ENCODE measurements around the gene CHD6.

CHD6 gene

DNA sequence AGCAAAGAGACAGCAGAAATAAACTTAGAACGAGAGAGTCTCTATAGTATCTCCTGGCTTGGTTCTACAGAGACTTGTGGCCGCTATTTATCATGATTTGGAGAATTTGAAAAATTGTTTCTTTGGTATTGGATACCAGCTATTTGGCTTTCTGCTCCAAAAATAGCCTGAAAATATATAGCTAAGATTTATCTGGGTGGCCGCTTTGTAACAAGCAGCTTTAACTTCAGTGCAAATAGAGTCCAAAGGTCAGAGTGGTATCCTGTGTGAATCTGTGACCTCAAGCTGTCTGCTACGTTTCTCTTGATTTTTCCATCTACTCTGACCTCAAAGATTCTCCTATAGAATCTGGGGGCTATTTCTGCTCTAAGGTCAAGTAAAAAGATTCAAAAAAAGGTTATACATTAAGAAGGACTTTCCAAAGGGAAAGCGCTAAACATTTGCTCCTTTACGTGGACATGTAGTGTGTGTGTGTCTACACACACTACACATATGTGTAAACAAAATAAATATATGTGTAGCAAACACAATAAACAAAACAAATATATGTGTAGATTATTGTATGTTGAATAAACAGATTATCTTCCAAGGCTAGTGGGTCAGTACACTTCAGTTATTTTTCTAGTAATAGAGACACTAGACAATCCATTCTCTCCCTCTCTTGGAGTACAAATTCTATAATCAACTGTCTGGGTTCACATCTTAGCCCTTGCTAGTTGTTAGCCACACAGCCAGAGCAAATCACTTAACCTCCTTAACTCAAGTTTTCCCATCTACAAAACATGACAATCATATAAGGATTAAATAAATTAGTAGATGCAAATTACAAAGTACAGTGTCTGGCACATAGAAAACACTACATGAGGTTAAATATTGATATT, 40.8 kb downstream of the CHD6 start:
- DNase-seq, result no peak

DNA sequence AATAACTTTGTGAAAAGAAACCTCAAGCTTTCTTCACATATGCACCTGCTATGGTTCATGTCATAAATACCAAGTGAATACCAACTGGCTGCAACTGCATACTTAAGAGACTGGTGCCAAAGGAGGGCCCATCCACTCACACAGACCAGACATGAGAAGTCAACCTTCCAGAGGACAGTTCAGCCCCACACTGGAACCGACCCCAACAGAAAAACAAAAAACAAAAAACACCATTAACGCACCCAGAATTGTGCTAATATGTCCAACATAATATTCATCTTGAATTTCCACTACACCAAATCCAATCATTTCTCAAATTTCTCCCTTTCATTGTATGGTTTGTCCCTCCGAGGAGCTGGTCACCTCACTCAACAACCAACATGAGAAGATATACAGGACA, 42.8 kb downstream of the CHD6 start:
- no peak for DNase-seq

DNA sequence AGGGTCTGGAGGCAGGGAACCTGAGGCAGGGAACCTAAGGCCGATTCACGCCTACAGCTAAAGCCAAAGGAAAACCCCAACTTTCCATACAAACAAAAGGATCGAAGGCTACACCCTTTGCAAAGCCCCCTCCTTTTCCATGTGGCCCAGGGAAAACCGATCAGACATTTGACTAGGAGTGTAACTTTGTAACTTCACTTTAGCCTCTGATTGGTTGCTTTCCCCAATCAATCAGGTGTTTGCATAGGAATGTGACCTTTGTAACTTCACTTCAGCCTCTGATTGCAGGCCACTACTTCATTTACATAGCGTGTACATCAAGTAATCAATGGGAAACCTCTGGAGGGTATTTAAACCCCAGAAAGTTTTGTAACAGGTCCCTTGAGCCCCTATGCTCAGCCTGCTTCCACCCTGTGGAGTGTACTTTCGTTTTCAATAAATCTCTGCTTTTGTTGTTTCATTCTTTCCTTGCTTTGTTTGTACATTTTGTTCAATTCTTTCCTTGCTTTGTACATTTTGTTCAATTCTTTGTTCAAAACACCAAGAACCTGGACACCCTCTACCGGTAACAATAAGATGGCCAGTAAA, 43.3 kb downstream of the CHD6 start:
- DNase-seq, result no peak

DNA sequence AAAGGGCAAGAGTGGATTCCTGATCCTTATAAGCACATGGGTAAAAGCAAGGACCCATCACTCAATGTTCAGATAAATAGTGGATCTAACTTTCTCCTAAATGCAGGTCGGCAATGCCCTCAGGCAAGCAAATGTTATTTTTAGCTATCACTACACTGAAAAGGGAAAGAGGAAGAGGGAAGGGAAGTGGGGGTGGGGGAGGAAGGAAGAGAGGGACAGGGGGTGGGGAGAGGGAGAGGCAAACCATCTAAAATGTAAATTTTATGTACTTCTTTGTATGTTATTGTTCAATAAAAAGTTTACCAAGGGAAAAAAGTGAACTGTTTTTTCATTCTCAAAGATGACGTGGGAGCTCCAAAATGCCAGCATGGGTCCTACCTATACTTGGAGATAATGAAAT, 44.2 kb downstream of the CHD6 start:
- DNase-seq, result no peak

- no peak for DNase-seq
Measured at GRCh38 chr20:41572010-41572572, 46.1 kb downstream of the CHD6 start.

DNA sequence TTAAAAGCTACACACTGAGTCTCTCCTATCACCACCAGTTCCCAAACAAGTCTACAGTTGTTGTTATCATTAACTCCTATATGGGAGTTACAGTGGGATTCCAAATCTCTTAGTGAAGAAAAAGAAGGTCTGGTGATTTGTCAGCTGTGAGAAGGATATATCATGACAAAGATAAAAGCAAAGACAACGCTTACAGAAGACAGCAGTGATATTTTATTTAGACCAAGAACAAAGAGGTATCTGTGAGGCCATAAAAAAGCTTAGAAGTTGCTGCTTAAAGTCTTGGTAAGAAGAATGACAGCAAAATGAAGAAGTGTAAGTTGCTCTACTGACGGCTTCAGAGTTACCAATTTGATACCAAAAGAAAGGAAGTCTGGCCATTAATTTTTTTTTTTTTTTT, 47.2 kb downstream of the CHD6 start:
- DNase-seq, result no peak

DNA sequence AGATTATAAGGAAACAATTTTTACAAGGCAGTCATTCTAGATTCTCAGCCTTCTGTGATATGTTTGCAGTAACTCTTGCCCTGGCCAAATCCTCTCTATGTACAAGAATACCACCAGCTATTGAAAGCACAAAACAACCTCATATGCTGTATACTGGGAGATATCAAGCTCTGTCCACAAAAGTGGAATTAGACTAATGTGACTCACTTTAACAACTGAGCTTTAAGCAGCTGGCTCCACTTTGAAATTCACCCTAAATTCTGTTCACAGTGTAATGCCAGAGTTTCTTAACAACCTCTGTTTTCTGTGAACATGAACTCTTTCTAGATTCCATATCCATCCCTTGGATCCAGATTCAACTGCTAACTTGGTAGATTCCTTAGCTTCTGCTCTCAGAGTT, 47.6 kb downstream of the CHD6 start:
- no peak for DNase-seq

DNA sequence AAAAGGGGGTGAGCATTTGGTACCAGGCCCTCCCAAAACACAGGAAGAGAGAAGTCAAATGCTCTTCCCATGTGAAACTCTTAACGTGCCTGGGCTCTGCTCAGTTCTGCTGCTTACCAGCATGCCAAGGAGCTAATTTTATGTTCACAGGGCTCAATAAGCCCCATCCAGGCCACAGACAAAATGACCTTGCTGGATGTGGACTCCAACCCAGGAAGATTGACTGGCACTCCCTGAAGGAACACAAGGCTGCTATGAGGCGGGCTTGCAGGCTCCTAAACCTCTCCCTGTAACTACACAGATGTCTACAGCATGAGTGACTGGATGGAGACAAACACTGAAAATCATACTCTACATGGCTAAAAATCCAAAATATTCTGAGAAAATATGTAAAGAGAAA, 50.6 kb downstream of the CHD6 start:
- no peak for DNase-seq

DNA sequence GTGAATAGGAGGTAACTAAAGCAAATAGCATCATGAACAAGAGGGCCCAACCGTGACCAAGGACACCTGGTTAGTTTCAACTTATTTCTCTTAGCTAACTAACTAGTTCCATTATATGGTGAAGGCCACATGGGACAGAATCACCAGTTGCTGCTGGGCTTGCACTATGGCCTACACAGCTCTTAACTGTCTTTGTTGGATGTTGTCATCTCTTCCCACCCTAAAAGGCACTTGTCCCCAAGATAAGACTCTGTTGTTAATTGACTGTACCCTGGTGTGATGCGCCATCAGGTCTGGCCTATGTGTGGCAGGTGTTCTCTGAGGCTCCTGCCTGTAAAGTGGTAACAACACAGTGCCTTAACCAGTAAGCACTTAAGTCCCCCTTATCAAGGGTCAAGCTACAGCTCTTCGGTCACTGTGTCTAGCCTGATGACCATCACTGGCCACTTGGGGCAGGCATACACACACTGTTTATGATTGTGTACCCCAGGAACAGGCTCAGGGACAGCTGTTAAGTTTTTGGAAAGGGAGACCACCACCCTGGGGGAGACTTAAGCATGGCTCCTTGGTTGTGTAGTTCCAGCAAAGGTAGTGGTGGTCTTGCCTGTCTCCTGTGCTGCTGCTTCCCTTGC, 51.2 kb downstream of the CHD6 start:
- DNase-seq, result no peak

GRCh38 chr20:41563087-41563486, 55.1 kb downstream of the CHD6 start:
- DNase-seq, result no peak

DNA sequence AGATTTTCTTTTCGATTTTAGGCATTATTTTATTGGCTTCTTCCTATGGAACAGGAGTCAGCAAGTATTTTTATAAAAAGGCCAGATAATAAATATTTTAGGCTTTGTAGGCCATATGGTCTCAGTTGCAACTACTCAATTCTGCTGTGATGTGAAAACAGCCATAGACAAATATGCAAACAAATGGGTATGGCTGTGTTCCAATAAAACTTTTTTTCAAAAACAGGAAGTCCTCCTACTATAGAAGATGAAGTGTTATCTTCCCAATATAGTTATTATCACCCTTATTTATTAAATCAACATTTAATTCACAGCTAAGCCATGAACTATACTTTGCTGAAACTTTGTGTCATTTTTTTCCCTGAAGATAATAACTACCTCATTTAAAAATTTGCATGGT, 57.2 kb downstream of the CHD6 start:
- no peak for DNase-seq

DNA sequence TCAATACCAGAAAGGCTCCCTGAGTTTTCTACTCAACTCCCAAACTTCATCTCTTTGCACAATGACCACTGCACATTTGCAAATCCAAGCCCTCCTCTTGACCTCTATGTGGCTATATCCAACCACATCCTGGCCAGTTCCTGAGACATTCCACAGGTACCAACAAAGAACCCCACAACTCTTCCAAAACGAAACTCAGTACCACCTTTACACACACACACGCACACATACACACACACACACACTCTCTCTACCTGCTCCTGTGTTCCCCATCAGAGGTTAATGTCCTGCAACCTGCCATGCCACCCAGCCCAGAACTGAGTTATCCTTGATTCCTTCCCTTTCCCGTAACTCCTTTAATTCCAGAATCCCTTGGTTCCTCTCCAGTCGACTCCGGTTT, 58.5 kb downstream of the CHD6 start:
- DNase-seq, result no peak

DNA sequence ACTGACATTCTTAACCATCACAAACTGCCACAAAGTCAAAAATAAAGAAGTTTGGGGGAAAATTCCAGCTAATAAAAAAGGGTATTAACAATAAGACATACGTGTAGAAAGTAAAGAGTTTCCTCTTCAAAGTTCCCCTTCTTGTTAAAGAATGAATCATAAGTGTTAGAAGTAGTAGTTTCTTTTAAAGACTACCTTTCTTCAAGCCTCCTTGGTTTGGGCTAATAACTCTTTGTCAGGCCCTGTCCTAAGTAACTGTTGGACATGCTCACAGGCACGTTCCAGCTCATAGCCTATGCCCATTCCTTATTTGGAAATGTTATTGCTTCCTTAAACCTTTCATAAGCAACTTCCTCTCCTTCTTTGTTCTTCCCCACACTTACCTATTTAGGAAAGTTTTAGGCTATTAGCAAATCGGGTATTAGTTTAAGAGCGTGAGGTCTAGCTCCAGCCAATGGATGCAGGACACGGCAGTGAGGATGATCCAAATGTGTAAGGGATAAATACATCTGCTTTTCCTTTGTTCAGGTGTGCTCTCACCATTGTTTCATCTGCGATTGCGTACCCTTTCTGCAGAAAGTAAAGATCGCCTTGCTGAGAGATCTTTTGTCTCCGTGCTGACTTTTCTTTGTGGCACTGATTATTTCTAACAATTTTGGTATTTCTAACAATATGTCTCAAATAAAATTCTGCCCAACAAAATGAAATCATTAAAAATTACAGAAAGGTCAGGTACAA, 64.9 kb downstream of the CHD6 start:
- no peak for DNase-seq

DNA sequence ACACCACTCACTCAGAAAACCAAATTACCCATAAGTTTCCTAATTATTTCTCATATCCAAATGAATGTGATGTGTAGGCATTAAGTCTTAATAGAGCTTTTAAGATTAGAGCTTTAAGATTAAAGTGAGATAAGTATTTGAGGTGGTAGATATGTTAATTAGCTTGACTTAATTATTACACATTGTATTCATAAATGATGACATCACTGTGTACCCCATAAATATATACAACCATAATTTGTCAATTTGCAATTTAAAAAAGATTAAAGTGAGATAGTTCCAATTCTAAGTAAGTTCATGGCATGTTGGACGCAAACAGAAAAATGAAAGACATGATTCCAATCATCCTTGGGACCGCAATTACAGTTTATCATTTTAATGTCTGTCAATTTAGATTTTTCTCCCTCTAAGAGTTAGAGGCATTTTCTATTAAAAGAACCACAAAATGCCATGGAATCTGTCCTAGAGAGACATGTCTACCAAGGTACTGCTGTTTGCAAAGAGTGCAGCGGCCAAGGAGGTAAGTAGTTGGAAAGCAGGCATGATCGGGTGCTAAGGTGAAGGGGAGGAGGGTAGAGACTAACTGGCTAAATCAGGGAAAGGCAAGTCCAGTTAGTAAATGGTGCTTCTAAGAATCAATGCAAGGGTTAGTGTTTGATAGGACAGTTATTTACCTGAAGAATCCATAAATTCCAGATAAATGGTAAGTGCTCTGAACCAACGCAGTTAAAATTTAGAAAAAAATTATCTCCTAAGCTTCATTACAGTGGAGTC, 65.7 kb downstream of the CHD6 start:
- DNase-seq, result no peak

- DNase-seq, result no peak
Measured at GRCh38 chr20:41551011-41551705, 67.0 kb downstream of the CHD6 start.

DNA sequence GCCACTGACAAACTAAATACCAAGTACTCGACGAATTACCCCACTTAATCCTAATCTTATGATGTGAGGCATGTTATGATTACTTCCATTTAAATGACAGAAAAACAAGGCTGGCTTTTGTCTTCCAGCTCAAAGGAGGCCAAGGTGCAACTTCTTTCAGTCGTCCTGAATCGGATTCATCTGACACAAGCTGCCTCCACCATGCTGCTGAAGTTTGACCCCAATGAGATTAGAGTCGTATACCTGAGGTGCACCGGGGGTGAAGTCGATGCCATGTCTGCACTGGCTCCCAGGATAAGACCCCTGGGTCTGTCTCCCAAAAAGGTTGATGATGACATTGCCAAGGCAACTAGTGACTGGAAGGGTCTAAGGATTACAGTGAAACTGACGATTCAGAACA, 71.0 kb downstream of the CHD6 start:
- DNase-seq, result no peak

GRCh38 chr20:41546535-41546934, 71.6 kb downstream of the CHD6 start:
- no peak for DNase-seq

DNA sequence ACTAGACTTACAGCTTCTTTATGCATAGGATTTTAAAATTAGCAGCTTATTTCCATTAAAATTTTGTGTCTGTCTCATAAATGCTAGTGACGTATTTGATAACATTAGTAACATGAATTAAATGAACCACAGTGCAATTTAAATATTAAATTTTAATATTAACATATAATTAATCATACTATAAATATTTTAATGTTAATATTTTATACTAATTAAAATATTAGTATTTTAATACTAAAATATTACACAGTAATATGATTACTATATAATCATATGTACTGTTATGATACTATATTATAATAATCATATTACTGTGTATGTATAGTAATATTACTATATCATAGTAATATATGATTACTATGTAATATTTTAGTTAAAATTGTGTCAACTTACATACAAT, 73.7 kb downstream of the CHD6 start:
- no peak for DNase-seq

- no peak for DNase-seq
Measured at GRCh38 chr20:41540918-41541317, 77.3 kb downstream of the CHD6 start.

DNA sequence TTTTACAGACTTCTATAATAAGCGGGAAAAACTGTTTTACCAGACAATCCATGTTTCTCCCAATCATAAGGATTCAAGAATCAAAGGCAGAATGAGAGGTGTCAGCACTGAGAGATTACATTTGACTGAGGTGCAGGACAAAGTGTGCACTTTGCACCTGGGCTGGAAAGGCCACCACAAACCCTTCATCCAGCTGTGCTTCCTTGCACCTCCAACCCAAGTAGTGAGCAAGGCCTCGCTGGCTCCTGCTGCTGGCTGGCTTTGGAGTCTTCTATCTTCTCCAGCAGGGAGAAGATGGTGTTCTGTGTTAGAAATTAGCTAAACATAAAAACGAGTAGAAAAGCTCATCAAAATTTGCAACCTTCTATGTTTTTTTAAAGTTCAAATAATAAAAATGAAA, 77.7 kb downstream of the CHD6 start:
- DNase-seq, result no peak

DNA sequence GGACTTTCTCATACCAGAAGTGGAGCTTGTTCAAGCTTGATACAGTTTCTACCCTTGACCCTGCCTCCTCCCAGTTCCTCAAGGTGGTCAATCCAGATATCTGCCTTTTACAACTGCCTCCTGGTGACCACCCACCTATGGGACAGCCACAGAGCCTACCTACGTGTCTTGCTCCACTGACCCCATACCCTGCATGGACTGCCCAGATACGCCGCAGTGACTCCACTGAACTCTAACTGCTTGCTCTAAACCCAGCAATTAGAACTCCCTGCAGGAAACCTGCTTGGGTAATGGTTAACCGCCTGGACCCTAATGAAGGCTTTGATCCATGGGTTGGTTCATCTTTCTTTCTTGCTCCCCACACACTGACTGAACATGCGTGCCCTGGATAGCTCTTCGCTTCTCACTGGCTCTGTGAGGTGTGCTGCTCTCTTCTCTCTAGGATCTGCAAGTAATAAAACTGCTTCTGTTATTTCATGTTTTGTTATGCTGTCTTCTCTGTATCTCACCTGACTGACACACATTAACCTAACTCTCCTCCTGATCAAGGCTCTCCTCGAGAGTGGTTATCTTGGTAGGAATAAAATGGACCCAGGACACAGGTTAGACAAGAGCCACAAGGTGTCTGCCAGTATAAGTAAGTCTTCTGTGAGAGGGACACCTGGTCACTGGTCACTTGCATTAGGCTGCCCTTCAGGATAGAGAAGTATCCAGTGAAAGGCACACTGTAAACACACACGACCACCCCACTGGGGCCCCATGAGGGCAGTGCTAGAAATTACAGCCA, 79.2 kb downstream of the CHD6 start:
- DNase-seq, result no peak
